Stimulated activated CD8-positive, alpha-beta memory T cell treated with anti-CD3 and anti-CD28 coated beads, Interleukin-4, amount 100 ng/mL, for 48 hours (primary cell): ENCODE results near the gene PLEKHG4.

Experiments used
- DNase-seq: peaks from one replicate; pipeline ENCODE4 v3.0.0-alpha.2; 2020

Gene PLEKHG4

GRCh38 chr16:67279296-67280089, at the start of gene PLEKHG4:
PLEKHG4 (plus strand) TSS chr16:67279532; CDS start chr16:67280045, 513 bp downstream.
- peak; percentile 87 for DNase-seq

- DNase-seq, result no peak
Observed at GRCh38 chr16:67229906-67230808, 49.2 kb upstream of the PLEKHG4 start.

DNA sequence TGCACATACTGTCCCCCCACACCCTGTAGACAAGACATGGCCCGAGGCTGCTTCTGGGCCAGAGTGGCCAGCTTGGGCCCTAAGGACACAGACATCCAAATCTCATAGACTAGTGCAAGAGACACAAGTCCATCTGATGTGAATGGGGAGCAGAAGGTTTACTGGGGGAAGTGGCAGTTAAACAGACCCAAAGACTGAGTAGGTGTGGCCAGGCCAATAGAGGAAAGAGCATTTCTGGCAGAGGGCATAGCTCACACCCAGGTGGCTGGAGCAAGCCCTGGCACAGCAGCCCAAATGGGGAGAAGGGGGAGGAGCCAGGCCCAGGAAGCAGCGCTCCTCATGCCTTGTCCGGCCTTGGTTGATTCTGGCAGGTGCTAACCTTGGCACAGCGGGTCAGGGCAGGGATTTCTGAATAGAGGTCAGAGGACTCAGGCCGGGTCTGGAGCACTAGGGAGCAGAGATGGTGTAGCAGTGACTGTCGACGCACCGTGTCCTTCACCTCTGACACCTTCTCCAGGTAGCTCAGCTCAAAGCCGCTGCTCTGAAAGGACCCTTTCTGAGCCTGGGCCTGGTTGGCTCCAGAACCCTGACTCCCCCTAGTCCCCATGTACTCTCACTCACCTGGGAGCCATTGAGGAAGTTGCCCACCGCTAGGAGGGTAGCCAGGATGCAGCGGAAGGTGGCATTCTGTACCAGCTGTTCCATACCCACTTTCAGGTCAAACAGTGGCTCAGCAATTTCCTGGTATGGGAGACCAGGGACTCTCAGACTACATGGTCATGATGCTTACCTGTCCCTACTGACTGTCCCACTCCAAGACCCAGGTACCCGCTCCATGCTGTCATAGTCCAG, 48.3 kb upstream of the PLEKHG4 start:
- no peak for DNase-seq

DNA sequence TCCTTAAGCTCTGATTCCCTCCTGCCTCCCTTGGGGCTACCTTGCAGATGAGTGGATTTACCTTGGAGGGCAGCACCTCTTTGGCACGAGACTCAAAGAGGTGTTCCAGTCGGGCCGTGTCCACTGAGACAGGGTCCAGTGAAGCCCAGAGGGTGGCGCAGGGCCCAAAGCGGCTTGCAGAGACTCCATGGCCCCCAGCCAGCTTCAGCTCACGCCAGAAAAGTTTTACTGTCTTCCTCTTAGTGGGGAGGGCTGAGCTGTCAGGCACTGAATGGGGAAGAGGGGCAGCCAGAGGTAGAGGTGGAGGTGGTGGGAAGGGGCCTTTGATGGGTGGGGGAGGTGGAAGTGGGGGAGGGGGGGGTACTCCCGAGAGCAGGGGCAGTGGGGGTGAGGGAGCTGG, 45.7 kb upstream of the PLEKHG4 start:
- no peak for DNase-seq

DNA sequence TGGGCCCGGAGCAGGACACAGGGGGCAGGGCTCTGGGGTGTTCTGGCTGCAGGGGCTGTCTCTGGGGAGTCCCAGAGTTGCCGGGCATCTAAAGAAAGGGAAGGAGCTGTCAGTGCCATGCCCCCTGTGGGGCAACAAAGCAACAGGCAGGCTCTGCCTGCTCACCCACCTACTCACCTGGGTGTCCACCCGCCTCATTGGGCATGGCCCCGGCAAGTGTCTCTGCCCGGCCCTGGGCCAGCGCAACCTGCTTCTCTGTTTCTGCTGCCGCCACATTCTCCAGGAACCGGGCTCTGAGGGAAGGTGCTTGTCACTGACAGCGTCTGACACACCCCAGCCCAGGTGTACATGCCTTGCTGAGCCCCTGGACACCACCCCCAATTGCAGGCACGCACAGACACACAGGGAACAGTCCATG, 45.1 kb upstream of the PLEKHG4 start:
- no peak for DNase-seq

DNA sequence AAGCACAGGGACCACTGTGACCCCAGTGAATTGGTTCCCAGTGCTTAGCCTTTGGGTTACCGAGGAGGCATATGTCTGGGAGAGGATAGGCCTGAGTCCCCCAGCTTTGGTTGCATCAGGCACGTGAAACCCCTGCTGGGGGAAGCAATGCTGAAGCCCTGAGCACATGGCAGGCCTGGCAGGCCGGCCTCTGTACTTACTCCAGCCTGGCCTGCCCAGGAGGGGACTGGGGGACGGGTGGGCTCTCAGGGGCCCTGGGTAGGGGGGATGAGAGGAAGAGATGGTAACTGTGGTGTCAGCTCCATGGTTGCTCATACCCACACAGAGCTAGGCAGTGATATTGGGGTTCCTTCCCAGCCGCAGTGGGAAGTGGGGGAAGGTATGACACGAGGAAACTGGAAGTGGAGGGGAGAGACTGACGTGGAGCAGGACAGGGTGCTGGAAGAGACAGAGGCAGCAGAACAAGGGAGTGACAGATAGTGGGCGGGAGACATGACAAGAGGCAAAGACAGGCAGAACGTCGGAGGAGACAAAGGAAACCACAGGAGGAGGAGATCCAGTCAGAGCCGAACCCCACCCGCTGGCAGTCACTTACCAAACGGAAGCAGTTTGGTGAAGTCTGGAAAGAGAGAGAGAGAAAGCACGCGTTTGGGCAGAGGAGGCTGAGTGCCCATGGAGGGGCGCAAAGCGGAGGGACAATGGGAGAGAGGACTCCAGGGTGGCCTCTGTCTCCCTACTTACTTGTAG, 43.3 kb upstream of the PLEKHG4 start:
- no peak for DNase-seq

DNA sequence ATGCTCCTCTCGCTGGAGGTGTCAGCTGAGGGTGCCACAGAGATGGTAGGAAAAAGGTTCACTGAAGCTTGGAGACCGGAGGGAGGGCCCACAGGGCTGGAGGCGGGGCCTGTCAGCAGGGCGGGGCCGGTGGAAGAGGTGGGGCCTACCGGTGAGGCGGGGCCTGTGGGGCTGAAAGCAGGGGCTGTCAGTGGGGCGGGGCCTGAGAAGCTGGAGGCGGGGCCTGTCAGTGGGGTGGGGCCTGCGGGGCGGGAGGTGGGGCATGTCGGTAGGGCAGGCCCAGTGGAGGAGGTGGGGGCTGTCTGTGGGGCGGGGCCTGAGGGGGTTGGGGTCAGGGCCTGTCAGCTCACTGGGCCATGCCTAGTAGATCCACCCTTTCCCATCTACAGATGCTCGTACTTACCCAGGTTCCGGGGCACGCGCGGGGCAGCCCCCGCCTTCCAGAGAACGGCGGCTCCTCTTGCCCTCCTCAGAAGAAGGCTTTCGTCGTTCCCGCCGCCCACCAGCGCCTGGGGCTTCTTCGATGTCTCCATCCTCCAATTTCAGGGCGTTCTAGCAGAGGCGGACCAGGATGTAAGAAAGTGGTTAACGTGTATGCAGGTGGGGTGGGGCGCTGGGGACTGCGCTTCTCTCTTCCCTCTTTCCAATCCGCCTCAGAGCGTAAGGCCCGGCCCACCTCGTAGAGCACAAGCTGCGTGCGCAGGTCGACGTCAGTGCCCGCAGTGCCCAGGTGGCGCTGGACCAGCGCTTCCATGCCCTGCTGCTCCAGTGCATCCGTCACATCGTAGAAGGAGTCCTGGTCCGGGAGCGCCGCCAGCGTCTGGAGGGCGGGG, 42.6 kb upstream of the PLEKHG4 start:
- peak; percentile 95 for DNase-seq

DNA sequence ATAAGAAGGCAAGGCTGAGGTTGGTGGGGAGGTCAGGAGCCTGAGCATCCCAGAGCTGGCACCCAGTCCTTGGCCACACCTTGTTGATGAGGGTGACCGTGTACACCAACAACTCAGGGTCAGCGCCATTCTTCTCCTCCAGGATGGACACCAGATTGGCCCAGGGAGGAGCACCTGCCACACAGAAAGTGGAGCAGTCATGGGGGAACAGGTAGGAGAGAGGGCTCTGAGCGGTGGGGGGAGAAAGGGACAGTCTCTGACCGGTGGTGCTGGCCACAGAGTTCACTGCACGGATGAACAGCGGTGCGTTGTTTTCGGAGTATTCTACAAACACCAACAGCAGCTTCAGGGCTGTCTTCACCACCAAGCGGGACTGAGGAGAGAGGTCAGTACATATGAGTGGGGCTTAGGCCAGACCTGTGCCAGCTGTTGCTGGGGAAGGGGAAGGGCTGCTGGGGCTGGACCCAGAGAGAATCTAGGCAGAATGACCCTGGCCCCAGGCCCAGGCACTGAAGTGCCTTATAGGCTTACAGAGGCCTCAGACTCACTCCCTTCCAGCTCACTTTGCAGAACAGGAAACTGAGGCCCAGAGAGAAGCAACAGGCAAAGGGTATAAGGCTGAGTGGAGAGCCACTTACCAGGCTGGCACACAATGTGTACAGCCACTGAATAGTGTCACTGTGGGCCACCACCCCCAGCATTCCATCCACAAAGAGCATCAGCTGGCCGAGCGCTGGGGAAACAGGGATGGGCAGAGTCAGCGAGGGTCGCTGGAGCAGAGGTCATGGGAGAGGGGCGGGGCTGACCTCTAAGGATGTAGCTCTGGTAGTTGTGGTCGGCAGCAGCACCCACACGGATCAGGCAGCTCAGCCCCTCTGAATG, 41.7 kb upstream of the PLEKHG4 start:
- no peak for DNase-seq

DNA sequence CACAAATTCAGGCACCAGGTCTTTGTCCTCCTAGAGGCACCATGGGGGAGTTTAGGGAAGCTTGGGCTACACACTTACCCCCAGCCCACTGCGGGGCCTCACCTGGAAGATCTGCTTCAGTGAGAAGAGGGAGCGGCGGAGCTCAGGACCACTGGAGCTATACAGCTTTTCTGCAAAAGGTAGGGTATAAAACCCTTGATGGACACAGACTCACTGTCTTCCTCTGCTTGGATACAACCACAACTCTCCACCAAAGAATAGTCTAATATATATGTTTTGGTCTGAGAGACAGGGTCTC, 41.1 kb upstream of the PLEKHG4 start:
- no peak for DNase-seq

DNA sequence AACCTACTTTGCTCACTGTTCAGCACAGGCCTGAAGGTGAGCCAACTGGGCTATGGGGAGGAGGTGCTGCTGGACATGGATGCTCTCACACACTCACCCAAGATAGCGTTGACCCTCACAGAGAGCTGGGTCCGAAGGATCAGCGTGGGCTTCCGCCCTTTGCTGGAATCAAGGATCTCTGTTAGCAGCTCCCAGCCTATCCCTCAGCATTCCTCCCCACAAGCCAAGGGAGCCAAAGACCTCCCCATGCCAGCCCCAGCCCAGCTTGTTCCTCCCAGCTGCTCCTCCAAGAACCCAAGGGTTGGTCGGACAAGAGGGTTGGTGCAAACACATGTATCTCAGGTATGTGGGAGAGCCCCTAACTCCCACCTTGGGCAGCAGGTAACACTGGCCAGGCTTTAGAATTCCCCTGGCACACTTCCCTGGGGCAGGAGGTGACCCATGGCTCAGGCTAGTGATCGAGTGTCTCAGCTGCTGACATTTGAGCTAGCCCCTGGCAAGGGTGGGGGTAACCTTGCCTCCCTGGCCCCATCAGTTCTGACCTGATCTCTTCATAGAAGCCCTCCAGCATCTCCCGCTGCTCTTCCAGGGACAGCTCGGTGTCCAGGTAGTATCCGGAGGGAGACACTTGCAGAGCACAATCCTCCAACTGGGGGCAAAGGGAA, 40.4 kb upstream of the PLEKHG4 start:
- DNase-seq, result no peak

DNA sequence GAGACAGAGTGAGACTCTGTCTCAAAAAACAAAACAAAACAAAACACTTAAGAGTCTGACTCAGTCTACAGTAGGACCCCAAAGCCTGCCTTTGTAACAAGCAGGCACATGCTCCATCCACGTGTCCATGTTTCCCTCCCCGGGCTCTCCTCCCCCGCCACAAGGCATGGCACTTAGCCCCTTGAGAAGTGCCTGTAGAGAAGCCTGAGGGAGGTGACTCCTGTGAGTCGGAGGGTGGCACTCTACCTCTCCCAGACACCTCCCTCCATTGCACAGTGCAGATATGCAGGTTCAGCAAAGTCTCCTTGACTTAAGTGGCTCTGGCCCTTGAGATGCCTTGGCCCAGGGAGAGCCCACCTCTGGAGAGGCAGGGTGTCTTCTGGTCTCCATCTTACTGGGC, 38.8 kb upstream of the PLEKHG4 start:
- no peak for DNase-seq

DNA sequence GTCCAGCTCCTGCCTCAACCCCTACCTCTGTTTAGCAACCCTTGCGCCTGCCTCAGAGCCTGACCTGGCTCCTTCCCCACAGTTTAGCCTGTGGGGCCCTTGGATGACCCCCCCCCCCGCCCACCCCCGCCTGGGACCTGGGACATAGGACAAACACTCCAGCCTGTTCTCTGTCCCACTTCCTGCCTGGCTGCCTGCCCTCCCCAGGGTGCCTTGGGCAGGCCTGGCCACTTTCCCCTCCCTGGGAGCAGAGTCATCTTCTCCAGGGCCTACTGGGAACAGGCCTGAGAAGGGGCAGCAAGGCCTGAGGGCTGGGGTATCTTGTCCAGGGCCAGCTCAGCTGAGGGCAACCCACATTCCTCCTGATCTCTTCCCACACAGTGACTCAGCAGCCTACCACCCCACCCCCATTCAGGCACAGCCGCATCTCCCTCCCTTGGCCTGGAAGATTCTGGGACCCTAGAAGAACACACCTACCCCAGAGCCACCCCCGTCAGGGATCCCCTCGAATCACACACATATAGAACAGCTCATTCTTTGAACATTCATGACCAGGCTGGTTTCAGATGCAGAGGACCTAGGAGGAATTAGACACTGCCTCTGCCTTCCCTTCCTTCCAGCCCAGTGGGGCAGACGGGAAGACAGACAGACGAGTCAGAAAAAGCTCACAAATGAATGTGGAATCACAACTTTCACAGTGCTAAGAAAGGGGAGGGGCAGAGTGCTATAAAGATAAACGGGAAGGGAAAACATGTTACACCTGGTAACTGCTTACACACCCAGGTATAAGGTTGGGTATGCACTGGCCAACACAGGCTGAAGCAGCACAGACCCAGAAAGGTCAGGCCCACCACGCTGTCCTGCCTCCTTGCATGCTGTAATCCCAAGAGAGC, 38.1 kb upstream of the PLEKHG4 start:
- DNase-seq, result no peak

DNA sequence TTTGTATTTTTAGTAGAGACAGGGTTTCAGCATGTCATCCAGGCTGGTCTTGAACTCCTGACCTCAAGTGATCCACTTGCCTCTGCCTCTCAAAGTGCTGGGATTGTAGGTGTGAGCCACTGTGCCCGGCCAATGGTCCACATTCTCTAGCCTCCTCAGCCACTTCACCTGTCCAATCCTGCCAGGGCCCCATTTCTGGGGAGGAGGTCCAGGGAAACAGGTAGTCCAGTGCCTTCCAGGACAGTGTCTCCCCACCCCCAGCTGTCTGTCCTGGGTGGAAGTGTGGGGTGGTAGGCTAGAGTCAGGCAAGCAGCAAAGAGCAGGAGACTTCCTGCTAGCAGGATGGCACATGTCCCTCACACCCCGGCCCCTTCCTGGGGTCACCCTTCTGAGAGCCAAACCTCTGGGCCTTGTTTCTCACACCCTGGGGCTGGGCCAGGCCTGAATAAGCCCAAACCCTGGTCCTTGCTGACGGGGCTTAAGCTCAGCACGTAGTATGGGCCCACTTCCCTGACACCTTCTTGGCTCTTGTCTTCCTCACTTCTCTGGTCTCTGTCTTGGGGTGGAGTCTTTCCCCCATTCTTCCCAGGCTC, 37.1 kb upstream of the PLEKHG4 start:
- no peak for DNase-seq

GRCh38 chr16:67243481-67243880, 35.9 kb upstream of the PLEKHG4 start:
- DNase-seq, result no peak

DNA sequence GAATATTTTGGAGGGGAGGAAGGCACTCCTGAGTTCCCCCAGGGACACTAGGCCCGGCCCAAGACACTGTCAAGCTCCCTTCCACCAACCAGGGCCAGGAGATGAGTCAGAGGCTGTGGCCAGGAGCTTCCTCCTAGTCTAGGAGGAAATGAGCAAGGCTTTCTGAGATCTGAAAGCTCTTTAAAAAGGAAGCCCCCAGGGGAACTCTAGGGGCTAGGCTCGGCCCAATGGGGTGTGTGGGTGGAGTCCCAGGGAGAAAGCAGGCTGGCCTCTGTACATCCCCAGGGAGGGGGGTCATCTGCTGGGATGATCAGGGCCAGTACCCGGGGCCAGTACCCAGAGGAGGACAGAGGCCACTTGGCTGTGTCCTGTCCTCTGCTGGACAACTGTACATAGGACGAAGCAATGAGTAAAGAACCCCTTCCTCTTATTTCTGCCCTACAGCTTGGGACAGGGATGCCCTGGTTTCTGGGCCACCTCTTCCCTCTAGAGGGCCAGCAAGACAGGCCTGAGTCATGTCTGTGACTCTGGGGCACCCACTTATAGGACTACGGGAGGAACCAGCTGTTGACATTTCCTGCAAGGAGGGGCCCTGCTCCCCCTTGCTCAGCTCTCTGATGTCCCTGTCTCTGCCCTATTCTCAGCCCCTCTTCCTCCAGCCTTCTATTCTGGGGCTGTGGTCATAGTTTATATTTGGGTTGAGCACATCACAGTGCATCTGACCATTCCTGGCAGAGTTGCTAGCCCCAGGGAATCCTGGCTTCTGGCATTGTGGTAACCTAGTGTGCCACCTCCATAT, 34.7 kb upstream of the PLEKHG4 start:
- peak; percentile 85 for DNase-seq

GRCh38 chr16:67245186-67245585, 34.1 kb upstream of the PLEKHG4 start:
- no peak for DNase-seq

DNA sequence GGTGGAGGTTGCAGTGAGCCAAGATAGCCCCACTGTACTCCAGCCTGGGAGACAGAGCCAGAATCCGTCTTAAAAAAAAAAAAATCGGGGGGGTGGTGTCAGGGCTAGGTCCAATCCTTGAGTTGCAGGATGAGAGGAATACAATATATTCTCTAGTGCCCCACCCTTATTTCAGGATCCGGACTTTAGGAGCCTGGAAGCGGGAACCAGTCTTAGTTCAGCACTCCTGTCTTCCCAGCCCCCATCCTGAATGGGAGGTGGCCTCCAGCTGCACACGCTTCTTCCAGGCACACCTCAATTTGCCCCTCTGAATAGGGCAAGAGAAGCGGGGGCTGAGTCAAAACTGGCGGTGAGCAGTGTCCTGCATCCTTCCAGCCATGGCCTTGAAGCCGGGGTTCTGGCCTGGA, 33.7 kb upstream of the PLEKHG4 start:
- no peak for DNase-seq
